K562 (cell line): ENCODE data around the gene TTBK1. TPM values are rescaled to one million over a fixed set of nuclear protein-coding genes. Genes with fewer than 3 reads are reported as not detected.

Source experiments
- ATAC-seq: fragments of 200-7000 bp; cut with Tn5 transposase; 3 replicates; pipeline ENCODE4 v1.9.1; 2020; ENCODE audit warnings: moderate library complexity
- BruUV-seq: library from RNA; stranded (reverse); fragments of 400-500 nt; replicated peaks from 2 replicates; lab custom pipeline; 2021; lab: Mats Ljungman, UMichigan
- CTCF ChIA-PET: fragments of 300-600 bp; formaldehyde crosslinking; extraction: SDS; loops from one replicate; lab custom pipeline; 2021; ENCODE audit warnings: low intra/inter-chr PET ratio; lab: Yijun Ruan, JAX
- POLR2A ChIA-PET: fragments of 300-600, 350-650 bp; sonication (Branson Sonifier 250); formaldehyde crosslinking; extraction: SDS; loops from one replicate; lab custom pipeline; 2021; ENCODE audit warnings: antibody characterized with exemption, inconsistent platforms; lab: Yijun Ruan, JAX
- DNase-seq, 4 experiments: peaks; one replicate each; pipeline versions ENCODE4 v3.0.0 to v3.0.0-alpha.2; 2011 to 2018; ENCODE audit warnings: low spot score in 3 of 4, mixed read lengths in 3 of 4; ENCODE audit errors: extremely low read depth in 1 of 4
- FAIRE-seq: peaks from 2 replicates; lab custom pipeline; 2011; peaks lifted over from hg19 to GRCh38; lab: Jason Lieb, UNC
- H2AFZ ChIP-seq: 2 replicates; pipeline ENCODE4 v1.6.0; 2011; ENCODE audit warnings: low read depth, low read length, control low read depth, inconsistent platforms
- H3K27ac ChIP-seq: fragments of 200-600 bp; 3 replicates; pipeline ENCODE4 v1.8.0; 2011; ENCODE audit warnings: low read depth, mild to moderate bottlenecking, control low read depth, inconsistent platforms, low read length, moderate library complexity, mixed read lengths; ENCODE audit errors: extremely low read depth
- H3K27me3 ChIP-seq, 2 experiments: fragments of 300-600 bp in 1 of 2; 2 replicates in 1 of 2; 3 replicates in 1 of 2; pipeline versions ENCODE4 v1.6.0 to v1.8.0; 2011; ENCODE audit warnings: inconsistent platforms in 2 of 2, low read length in 2 of 2, mild to moderate bottlenecking in 1 of 2, mixed read lengths in 1 of 2, moderate library complexity in 1 of 2; ENCODE audit not compliant: control insufficient read depth in 2 of 2, insufficient read depth in 2 of 2
- H3K36me3 ChIP-seq: fragments of 300-600 bp; 3 replicates; pipeline ENCODE4 v1.8.0; 2011; ENCODE audit warnings: mild to moderate bottlenecking, low read length, inconsistent platforms; ENCODE audit not compliant: control insufficient read depth, insufficient read depth
- H3K4me1 ChIP-seq, 2 experiments: fragments of 200-600 bp in 1 of 2; replicated peaks in 1 of 2; 2 replicates in 1 of 2; 3 replicates in 1 of 2; pipeline versions ENCODE4 v1.5.1 to v1.8.0; 2011; ENCODE audit warnings: inconsistent platforms in 2 of 2, low read length in 2 of 2, mild to moderate bottlenecking in 1 of 2, mixed read lengths in 1 of 2, moderate library complexity in 1 of 2; ENCODE audit not compliant: control insufficient read depth in 2 of 2, insufficient read depth in 2 of 2
- H3K4me2 ChIP-seq: 2 replicates; pipeline ENCODE4 v1.6.1; 2011; ENCODE audit warnings: low read length, control low read depth, inconsistent platforms, mixed read lengths; ENCODE audit not compliant: insufficient read depth
- H3K4me3 ChIP-seq: fragments of 200-600 bp; sonication (generic), shearing (Covaris generic); 2 replicates; pipeline ENCODE4 v1.5.1; 2016; ENCODE audit warnings: control low read depth, inconsistent platforms
- H3K79me2 ChIP-seq: fragments of 200-600 bp; 3 replicates; pipeline ENCODE4 v1.8.0; 2011; ENCODE audit warnings: low read length, inconsistent platforms; ENCODE audit not compliant: control insufficient read depth, insufficient read depth
- H3K9ac ChIP-seq, 2 experiments: 2 replicates each; pipeline versions ENCODE4 v1.6.0 to v1.6.1; 2011; ENCODE audit warnings: low read depth in 2 of 2, low read length in 2 of 2, control low read depth in 1 of 2, inconsistent platforms in 1 of 2, mild to moderate bottlenecking in 1 of 2, mixed read lengths in 1 of 2; ENCODE audit not compliant: insufficient read depth in 1 of 2
- H3K9me1 ChIP-seq: one replicate; pipeline ENCODE4 v1.6.0; 2011; ENCODE audit warnings: inconsistent platforms, mild to moderate bottlenecking, low read length, moderate library complexity; ENCODE audit not compliant: control insufficient read depth, insufficient read depth
- H3K9me3 ChIP-seq: replicated peaks from 2 replicates; pipeline ENCODE4 v1.5.1; 2011; ENCODE audit warnings: low read depth, low read length, inconsistent platforms; ENCODE audit not compliant: control insufficient read depth, insufficient read depth
- H4K20me1 ChIP-seq: replicated peaks from 2 replicates; pipeline ENCODE4 v1.6.1; 2011; ENCODE audit warnings: low read length, inconsistent platforms, mixed read lengths; ENCODE audit not compliant: control insufficient read depth, insufficient read depth
- CBX8 ChIP-seq: fragments of 200-600 bp; sonication (generic); IDR thresholded peaks from 2 replicates; pipeline ENCODE4 v1.6.1; 2012; ENCODE audit warnings: borderline replicate concordance, mixed run types, low read depth, mild to moderate bottlenecking, moderate library complexity, mixed read lengths, low read length, control low read depth, inconsistent platforms; ENCODE audit not compliant: poor library complexity, severe bottlenecking; ENCODE audit errors: extremely low read depth
- ERF ChIP-seq: fragments of 450-650 bp; formaldehyde crosslinking; IDR thresholded peaks from 2 replicates; pipeline ENCODE4 v1.4.0; 2020; ENCODE audit warnings: mild to moderate bottlenecking, mixed read lengths
- GATAD2B ChIP-seq: fragments of 450-650 bp; IDR thresholded peaks from 2 replicates; pipeline ENCODE4 v1.6.1; 2017; ENCODE audit warnings: mild to moderate bottlenecking, borderline replicate concordance
- HEY1 ChIP-seq: fragments of 250-450 bp; sonication (Bioruptor Pico); IDR thresholded peaks from 2 replicates; pipeline ENCODE4 v1.5.0; 2020; ENCODE audit warnings: mild to moderate bottlenecking, moderate library complexity, borderline replicate concordance
- HMBOX1 ChIP-seq: sonication (generic); IDR thresholded peaks from 2 replicates; pipeline ENCODE4 v1.6.1; 2016
- HSF4 ChIP-seq: fragments of 250-450 bp; sonication (Bioruptor Pico); IDR thresholded peaks from 2 replicates; pipeline ENCODE4 v2.1.2; 2022; ENCODE audit warnings: mild to moderate bottlenecking, moderate library complexity, borderline replicate concordance
- RBFOX2 ChIP-seq: fragments of 200-400 bp; formaldehyde crosslinking; IDR thresholded peaks from 2 replicates; pipeline ENCODE4 v1.6.1; 2017; ENCODE audit warnings: low read depth, mild to moderate bottlenecking, low read length, moderate library complexity
- RFX1 ChIP-seq: fragments of 450-650 bp; IDR thresholded peaks from 2 replicates; pipeline ENCODE4 v1.6.1; 2016; ENCODE audit warnings: mild to moderate bottlenecking, moderate library complexity
- SAFB2 ChIP-seq: fragments of 200-400 bp; formaldehyde crosslinking; IDR thresholded peaks from 2 replicates; pipeline ENCODE4 v1.6.1; 2018; ENCODE audit warnings: borderline replicate concordance, low read length, low read depth, moderate library complexity; ENCODE audit not compliant: severe bottlenecking
- TFE3 ChIP-seq: fragments of 450-650 bp; formaldehyde crosslinking; IDR thresholded peaks from 2 replicates; pipeline ENCODE4 v1.4.0; 2020; ENCODE audit warnings: mild to moderate bottlenecking, mixed read lengths
- XRCC5 ChIP-seq: fragments of 200-400 bp; formaldehyde crosslinking; IDR thresholded peaks from 2 replicates; pipeline ENCODE4 v1.6.1; 2017; ENCODE audit warnings: low read depth, mild to moderate bottlenecking, low read length
- ZBTB5 ChIP-seq: fragments of 450-650 bp; IDR thresholded peaks from 2 replicates; pipeline ENCODE4 v1.6.1; 2017; ENCODE audit warnings: antibody characterized with exemption
- ZNF133 ChIP-seq: fragments of 250-450 bp; sonication (Bioruptor Pico); IDR thresholded peaks from 2 replicates; pipeline ENCODE4 v1.4.0; 2020; ENCODE audit warnings: mild to moderate bottlenecking
- ZNF644 ChIP-seq: fragments of 200-800 bp; sonication (Bioruptor generic); IDR thresholded peaks from 2 replicates; pipeline ENCODE4 v1.6.1; 2016; ENCODE audit warnings: low read depth, missing genetic modification characterization, missing compliant biosample characterization
- ZNF830 ChIP-seq: fragments of 250-450 bp; sonication (Bioruptor Pico); IDR thresholded peaks from 2 replicates; pipeline ENCODE4 v1.5.0; 2021; ENCODE audit warnings: mild to moderate bottlenecking
- WGBS: fragments of 100-300 bp; shearing (Covaris generic); methylation state at CpG from one replicate; pipeline ENCODE4 v1.1.6; 2016; ENCODE audit warnings: low coverage, mixed read lengths; ENCODE audit not compliant: insufficient coverage; ENCODE audit errors: missing lambda C conversion rate; 5-methylcytosine and 5-hydroxymethylcytosine counted together
- in situ Hi-C: fragments of 300-500 bp; cut with MboI; formaldehyde crosslinking; loops from 4 replicates; pipeline ENCODE4 v1.15.0; 2018; ENCODE audit warnings: inconsistent platforms, mixed read lengths
- intact Hi-C: fragments of 100-400 bp; cut with micrococcal nuclease; formaldehyde crosslinking; loops from 2 replicates; pipeline ENCODE4 v1.14.2; 2022
- polyA plus RNA-seq, 8 experiments: library from polyadenylated mRNA; depleted of rRNA in 4 of 8; stranded (reverse) in 5 of 8; unstranded in 3 of 8; fragments of >200 nt; fragmentation: Nextera tagmentation in 2 of 8; fragmentation: Illumina TruSeq in 1 of 8; extraction: Ambion mirVana in 2 of 8; extraction: Trizol in 1 of 8; gene quantifications; 2 replicates each; pipeline versions ENCODE4 v1.2.1 to v1.2.3, GENCODE V29; 2011 to 2014; ENCODE audit warnings: inconsistent platforms in 1 of 8, missing spikeins in 1 of 8
- total RNA-seq, 7 experiments: library from RNA; depleted of rRNA in 6 of 7; stranded (reverse); fragments of >200 nt in 6 of 7; fragmentation: Illumina TruSeq in 2 of 7; extraction: Trizol in 2 of 7; gene quantifications; 2 replicates each; pipeline versions ENCODE4 v1.2.1 to v1.2.3, GENCODE V29; 2011 to 2021; ENCODE audit warnings: low replicate concordance in 1 of 7

Gene TTBK1
- total and polyA plus RNA-seq, 9 of the 15 experiments (the other 6 are each of a cell fraction or from before 2014, with no cell fraction given), result not detected

DNA sequence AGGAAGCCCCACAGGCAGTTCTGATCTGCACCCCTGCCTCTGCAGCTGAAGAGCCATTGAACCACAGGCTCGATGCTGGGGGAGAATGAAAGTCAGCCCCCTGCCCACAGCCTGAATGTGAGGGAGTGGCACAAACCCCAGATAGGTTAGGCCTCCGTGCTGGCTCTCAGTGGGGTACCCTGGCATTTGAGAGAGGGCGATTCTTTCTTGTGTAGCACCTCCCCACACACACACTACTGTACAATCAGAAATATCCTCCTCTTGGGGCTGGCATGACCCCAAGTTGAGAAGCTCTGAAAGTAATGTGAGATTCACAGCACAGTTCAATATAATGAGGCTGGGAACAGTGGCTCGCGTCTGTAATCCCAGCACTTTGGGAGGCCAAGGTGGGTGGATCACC lies 17.9 kb downstream of the TTBK1 start:
- no peaks in the 10 kb centered on the region for H3K79me2 ChIP-seq
- in situ Hi-C loops, result loop anchor here (5.0 kb wide), 1 partner anchor 231 kb away; no protein-coding TSS in a partner anchor
- intact Hi-C loops, result loop anchor here (5.0 to 10.0 kb wide), 3 partner anchors 136 to 814 kb away; no protein-coding TSS in a partner anchor
- H3K27me3 ChIP-seq, result peaks cover 17 to 36% of the 10 kb centered on the region in 2 experiments
- ChIA-PET POLR2A (no interaction called here), CTCF (no interaction called here)
- H3K36me3 ChIP-seq, result no peaks in the 10 kb centered on the region
- no peak overlapping the region for H3K4me3 ChIP-seq
- no peak for FAIRE-seq
- no peak overlapping the region for H3K4me2 ChIP-seq
- no peak for TF ChIP-seq HEY1 (CRISPR knock-in tag)
- no peak for TF ChIP-seq HSF4 (CRISPR knock-in tag)
- TF ChIP-seq GATAD2B, result no peak
- no peak for TF ChIP-seq ZNF644 (tag)
- no peak for TF ChIP-seq ZNF830
- no peak for TF ChIP-seq HMBOX1
- no peak for TF ChIP-seq RBFOX2
- TF ChIP-seq CBX8, result no peak
- no peak for TF ChIP-seq XRCC5
- no peak for TF ChIP-seq ZNF133 (CRISPR knock-in tag)
- TF ChIP-seq RFX1, result no peak
- no peak for TF ChIP-seq SAFB2
- TF ChIP-seq TFE3 (CRISPR knock-in tag), result no peak
- no peak for TF ChIP-seq ZBTB5
- no peak for TF ChIP-seq ERF
- no peak overlapping the region for H3K27ac ChIP-seq
- WGBS, result 19% methylated on average over 5 of the region's 5 CpGs
- H3K9me1 ChIP-seq, result no peaks in the 10 kb centered on the region
- H3K9me3 ChIP-seq, result no peaks in the 10 kb centered on the region
- peaks cover 0 to 22% of the 10 kb centered on the region in 2 experiments; a peak in 2 of 5 replicates for H3K4me1 ChIP-seq
- no peak for ATAC-seq
- H3K9ac ChIP-seq, result no peak overlapping the region
- peaks cover 4% of the 10 kb centered on the region; the same call in 1 of the 2 replicates for H4K20me1 ChIP-seq
- no TSS peak for BruUV-seq
- no peak overlapping the region for H2AFZ ChIP-seq
- DNase-seq, result no peak
